ENCODE results near the gene PGK1. TPM values are rescaled to one million over a fixed set of nuclear protein-coding genes. Genes with fewer than 3 reads are reported as not detected.
A peak's percentile ranks its signal among the peaks of the same experiment; 100 is the strongest.
"Not testable (repeated sequence)": the region's sequence is repeated elsewhere in the genome, so short reads cannot be mapped to it uniquely, and the experiment has no call there.

Gene PGK1
- 126 and 206 TPM in 2 replicates for total RNA-seq

- peaks cover 27% of the 10 kb centered on the region for H4K20me1 ChIP-seq (ENCODE audit: insufficient read depth, low read length)
- H3K36me3 ChIP-seq (ENCODE audit: insufficient read depth, low read length) = no peaks in the 10 kb centered on the region
- H3K4me3 ChIP-seq (ENCODE audit: insufficient read depth, low read length) = peak within 1 kb of the TSS; percentile 87
- no peaks in the 10 kb centered on the region for H3K27me3 ChIP-seq (ENCODE audit: insufficient read depth, low read length)
- DNase-seq (ENCODE audit: insufficient read length, low spot score, missing footprints) = peak; percentile 95
- TF ChIP-seq, protein P1, sequence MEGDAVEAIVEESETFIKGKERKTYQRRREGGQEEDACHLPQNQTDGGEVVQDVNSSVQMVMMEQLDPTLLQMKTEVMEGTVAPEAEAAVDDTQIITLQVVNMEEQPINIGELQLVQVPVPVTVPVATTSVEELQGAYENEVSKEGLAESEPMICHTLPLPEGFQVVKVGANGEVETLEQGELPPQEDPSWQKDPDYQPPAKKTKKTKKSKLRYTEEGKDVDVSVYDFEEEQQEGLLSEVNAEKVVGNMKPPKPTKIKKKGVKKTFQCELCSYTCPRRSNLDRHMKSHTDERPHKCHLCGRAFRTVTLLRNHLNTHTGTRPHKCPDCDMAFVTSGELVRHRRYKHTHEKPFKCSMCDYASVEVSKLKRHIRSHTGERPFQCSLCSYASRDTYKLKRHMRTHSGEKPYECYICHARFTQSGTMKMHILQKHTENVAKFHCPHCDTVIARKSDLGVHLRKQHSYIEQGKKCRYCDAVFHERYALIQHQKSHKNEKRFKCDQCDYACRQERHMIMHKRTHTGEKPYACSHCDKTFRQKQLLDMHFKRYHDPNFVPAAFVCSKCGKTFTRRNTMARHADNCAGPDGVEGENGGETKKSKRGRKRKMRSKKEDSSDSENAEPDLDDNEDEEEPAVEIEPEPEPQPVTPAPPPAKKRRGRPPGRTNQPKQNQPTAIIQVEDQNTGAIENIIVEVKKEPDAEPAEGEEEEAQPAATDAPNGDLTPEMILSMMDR (IDR thresholded peaks at IDR 0.05; ENCODE audit: extremely low read depth, low read depth, low read length) = no peak
- H3K27ac ChIP-seq (ENCODE audit: low read depth, low read length) = peak within 1 kb of the TSS; percentile 84
- peaks cover 11% of the 10 kb centered on the region for H3K4me1 ChIP-seq (ENCODE audit: insufficient read depth, low read length)
- no peaks in the 10 kb centered on the region for H3K9me3 ChIP-seq (ENCODE audit: low read depth, low read length)
- peak within 1 kb of the TSS; percentile 90 for H3K4me2 ChIP-seq (ENCODE audit: insufficient read depth, low read length)
- H3K79me2 ChIP-seq (ENCODE audit: insufficient read depth, low read length) = peaks cover 48% of the 10 kb centered on the region
- peak within 1 kb of the TSS; percentile 79 for H2AFZ ChIP-seq (ENCODE audit: low read length)
Measured at GRCh38 chrX:78103623-78104446, at the start of gene PGK1. Gene PGK1, plus strand, starts transcription at chrX:78104248. Its CDS starts 93 bp downstream, at chrX:78104341.

GRCh38 chrX:78063687-78064086 lies 40.4 kb upstream of the PGK1 start:
- no peak for DNase-seq (ENCODE audit: insufficient read length, low spot score, missing footprints)
- H2AFZ ChIP-seq (ENCODE audit: low read length) = no peak overlapping the region
- H3K79me2 ChIP-seq (ENCODE audit: insufficient read depth, low read length) = no peaks in the 10 kb centered on the region
- no peak overlapping the region for H3K4me2 ChIP-seq (ENCODE audit: insufficient read depth, low read length)
- H3K27me3 ChIP-seq (ENCODE audit: insufficient read depth, low read length) = no peaks in the 10 kb centered on the region
- H3K27ac ChIP-seq (ENCODE audit: low read depth, low read length) = no peak overlapping the region
- TF ChIP-seq, protein P1 (IDR thresholded peaks at IDR 0.05; ENCODE audit: extremely low read depth, low read depth, low read length) = no peak
- H3K36me3 ChIP-seq (ENCODE audit: insufficient read depth, low read length) = no peaks in the 10 kb centered on the region
- H3K9me3 ChIP-seq (ENCODE audit: low read depth, low read length) = no peaks in the 10 kb centered on the region
- H3K4me3 ChIP-seq (ENCODE audit: insufficient read depth, low read length) = no peak overlapping the region
- H3K4me1 ChIP-seq (ENCODE audit: insufficient read depth, low read length) = no peaks in the 10 kb centered on the region
- no peaks in the 10 kb centered on the region for H4K20me1 ChIP-seq (ENCODE audit: insufficient read depth, low read length)

DNA sequence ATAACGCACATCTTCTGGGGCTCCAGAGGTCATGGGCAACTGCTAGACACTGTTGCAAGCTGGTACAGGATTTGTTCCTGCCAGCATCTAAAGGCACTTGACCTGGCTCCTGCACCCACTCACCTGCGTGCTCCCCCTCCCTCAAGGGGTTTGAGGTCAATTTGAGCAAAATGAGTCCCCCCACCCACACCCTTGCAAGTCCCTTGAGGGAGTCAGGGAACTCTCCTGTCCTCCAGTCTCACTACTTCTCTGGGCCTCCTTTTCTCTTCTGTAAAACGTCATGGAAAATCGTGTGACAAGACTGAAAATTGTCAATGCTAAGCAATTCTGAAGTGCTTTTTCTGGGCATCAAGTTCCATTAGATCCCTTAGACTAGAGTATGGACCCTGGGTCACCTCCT lies 39.9 kb upstream of the PGK1 start:
- DNase-seq (ENCODE audit: insufficient read length, low spot score, missing footprints) = no peak
- no peaks in the 10 kb centered on the region for H4K20me1 ChIP-seq (ENCODE audit: insufficient read depth, low read length)
- H3K27me3 ChIP-seq (ENCODE audit: insufficient read depth, low read length) = no peaks in the 10 kb centered on the region
- H2AFZ ChIP-seq (ENCODE audit: low read length) = no peak overlapping the region
- H3K9me3 ChIP-seq (ENCODE audit: low read depth, low read length) = peaks cover 2% of the 10 kb centered on the region
- no peaks in the 10 kb centered on the region for H3K79me2 ChIP-seq (ENCODE audit: insufficient read depth, low read length)
- no peak overlapping the region for H3K4me2 ChIP-seq (ENCODE audit: insufficient read depth, low read length)
- no peak overlapping the region for H3K27ac ChIP-seq (ENCODE audit: low read depth, low read length)
- no peaks in the 10 kb centered on the region for H3K4me1 ChIP-seq (ENCODE audit: insufficient read depth, low read length)
- H3K36me3 ChIP-seq (ENCODE audit: insufficient read depth, low read length) = no peaks in the 10 kb centered on the region
- H3K4me3 ChIP-seq (ENCODE audit: insufficient read depth, low read length) = no peak overlapping the region
- TF ChIP-seq, protein P1 (IDR thresholded peaks at IDR 0.05; ENCODE audit: extremely low read depth, low read depth, low read length) = no peak

DNA sequence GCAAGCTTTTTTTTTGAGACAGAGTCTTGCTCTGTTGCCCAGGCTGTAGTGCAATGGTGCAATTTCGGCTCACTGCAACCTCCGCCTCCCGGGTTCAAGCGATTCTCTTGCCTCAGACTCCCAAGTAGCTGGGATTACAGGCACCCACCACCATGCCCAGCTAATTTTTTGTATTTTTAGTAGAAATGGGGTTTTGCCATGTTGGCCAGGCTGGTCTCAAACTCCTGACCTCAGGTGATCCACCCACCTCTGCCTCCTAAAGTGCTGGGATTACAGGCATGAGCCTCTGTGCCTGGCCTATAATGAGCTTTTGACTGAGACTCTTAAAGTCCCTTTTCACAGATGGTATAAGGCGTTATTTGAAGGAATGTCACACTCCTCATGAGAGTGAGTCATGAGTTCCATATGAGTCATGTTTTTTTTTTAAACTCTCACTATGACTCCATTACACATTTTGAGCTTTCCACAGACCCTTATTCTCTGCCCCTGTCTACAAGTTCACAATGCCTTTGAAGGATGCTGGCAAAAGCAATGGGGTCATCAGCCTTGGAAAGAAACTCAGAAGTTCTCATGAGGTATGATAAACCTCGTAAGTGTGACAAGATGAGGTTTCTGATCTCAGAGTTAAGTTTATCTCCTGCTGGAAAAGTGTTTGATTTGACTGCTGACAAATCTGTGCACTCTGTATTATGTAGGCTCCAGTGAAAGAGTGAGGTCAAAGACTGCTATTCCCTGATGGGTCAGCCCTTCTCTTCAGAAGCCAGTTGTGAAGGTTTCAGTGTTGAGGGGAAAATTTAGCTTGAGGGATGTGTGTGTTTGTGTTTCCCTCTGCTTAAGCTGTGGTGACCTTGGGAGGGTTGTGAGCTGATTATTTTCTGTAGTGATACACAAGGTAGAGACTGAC lies 39.1 kb upstream of the PGK1 start:
- H3K4me2 ChIP-seq (ENCODE audit: insufficient read depth, low read length) = peak overlapping the region; percentile 3

More for the DNA sequence above, 39.1 kb upstream of the PGK1 start:
- not testable (repeated sequence) for H3K9me3 ChIP-seq (ENCODE audit: low read depth, low read length); H3K4me3 ChIP-seq (ENCODE audit: insufficient read depth, low read length); H4K20me1 ChIP-seq (ENCODE audit: insufficient read depth, low read length); H3K4me1 ChIP-seq (ENCODE audit: insufficient read depth, low read length); H3K27me3 ChIP-seq (ENCODE audit: insufficient read depth, low read length); H3K36me3 ChIP-seq (ENCODE audit: insufficient read depth, low read length); H3K79me2 ChIP-seq (ENCODE audit: insufficient read depth, low read length)
- peak overlapping the region; percentile 27 for H2AFZ ChIP-seq (ENCODE audit: low read length)
- peak overlapping the region; percentile 13 for H3K27ac ChIP-seq (ENCODE audit: low read depth, low read length)
- DNase-seq (ENCODE audit: insufficient read length, low spot score, missing footprints) = peak; percentile 65
